GM18505 (cell line): ENCODE data around the gene INTS15.
"Not testable (repeated sequence)": the region's sequence is repeated elsewhere in the genome, so short reads cannot be mapped to it uniquely, and the experiment has no call there.

Source experiments
- ATAC-seq: cut with Tn5 transposase; IDR thresholded peaks from one replicate; pipeline ENCODE4 v1.9.1; 2021; ENCODE audit not compliant: unreplicated experiment
- POLR2A ChIP-seq: IDR thresholded peaks from 4 replicates; pipeline ENCODE4 v1.6.1; 2011; ENCODE audit warnings: borderline replicate concordance; ENCODE audit not compliant: insufficient read depth, insufficient read length; ENCODE audit errors: extremely low read depth

INTS15 gene

DNA sequence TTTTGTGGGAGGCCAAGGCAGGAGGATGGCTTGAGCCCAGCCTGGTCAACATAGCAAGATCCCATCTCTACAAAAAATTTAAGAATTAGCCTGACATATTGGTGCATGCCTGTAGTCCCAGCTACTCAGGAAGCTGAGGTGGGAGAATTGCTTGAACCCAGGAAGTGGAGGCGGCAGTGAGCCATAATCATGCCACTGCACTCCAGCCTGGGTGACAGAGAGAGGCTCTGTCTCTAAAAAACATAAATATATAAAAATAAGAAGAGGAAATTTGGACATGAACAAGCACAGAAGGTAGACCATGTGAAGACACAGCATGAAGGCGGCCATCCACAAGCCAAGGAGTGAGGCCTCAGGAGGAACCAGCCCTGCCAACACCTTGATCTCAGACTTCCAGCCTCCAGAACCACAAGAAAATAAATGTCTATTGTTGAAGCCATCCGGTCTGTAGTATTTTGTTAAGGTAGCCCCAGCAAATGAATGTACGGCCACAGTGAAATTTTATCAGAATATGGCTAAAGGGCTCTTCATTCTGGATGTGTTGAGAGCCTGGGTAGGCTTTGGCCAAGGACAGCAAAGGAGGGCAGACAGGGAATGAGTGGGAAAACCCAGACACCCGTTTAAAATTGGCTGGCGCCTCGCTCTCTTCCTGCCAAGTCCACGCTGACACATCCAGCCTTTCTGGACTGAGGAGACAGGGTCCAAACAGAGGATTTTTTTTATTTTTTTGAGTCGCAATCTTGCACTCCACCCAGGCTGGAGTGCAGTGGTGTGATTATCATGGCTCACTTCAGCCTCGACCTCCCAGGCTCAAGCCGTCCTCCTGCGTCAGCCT lies 25.7 kb upstream of the INTS15 start:
- no peak for TF ChIP-seq POLR2A
- ATAC-seq, result no peak

DNA sequence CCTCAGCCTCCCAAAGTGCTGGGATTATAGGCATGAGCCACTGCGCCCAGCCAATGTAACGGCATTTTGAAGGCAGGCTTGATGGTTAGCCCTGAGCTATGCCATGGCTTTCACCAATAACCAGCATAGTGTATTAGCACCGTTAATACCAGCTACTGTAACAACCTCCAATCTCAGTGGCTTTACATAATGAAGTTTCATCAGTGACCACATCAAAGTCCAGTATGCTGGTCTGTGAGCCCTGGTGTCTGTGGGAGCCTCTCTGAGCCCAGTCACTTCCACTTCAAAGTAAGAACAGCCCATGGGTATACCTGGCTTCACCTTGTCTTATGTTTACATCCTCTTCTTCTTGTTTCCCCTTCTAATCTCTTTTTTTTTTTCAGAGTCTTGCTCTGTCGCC lies 24.2 kb upstream of the INTS15 start:
- no peak for ATAC-seq
- no peak for TF ChIP-seq POLR2A

DNA sequence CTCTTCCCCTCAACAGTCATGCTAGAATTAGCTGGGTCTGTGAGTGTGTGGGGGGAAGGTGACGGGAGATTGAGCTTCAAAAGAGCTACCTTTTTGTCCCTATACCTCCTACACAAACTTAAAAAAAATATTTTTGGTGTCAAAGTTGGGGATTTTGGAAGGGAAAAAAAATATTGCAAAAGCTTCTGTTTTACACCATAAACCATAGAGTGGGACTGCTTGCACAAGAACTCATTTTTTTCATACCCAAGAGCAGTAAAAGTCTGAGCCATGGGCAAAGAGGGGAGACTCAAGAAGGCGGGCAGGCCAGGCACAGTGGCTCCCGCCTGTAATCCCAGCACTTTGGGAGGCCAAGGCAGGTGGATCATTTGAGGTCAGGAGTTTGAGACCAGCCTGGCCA lies 21.9 kb upstream of the INTS15 start:
- no peak for ATAC-seq
- no peak for TF ChIP-seq POLR2A

DNA sequence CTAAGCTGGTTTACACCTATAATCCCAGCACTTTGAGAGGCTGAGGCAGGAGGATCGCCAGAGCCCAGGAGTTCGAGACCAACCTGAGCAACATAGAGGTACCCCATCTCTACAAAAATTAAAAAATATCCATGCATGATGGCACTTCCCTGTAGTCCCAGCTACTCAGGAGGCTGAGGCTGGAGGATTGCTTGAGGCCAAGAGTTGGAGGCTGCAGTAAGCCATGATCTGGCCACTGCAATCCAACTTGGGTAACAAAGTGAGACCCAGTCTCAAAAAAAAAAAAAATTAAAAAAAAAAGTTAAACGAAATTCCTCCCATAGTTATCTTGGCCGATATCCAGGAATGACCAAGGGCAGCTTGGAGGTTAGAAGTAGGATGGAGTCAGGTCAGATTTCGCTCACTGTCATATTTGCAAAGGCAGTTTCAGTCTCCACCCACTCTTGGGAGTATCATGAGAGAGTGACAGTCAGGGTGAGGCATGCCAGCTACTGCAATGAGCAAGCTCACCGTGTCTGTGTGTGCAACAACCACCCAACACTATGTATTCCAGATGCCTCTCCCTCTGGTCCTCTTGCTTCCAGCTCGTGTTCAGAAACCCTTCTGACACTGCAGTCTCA lies 18.6 kb upstream of the INTS15 start:
- TF ChIP-seq POLR2A, result no peak
- ATAC-seq, result no peak

DNA sequence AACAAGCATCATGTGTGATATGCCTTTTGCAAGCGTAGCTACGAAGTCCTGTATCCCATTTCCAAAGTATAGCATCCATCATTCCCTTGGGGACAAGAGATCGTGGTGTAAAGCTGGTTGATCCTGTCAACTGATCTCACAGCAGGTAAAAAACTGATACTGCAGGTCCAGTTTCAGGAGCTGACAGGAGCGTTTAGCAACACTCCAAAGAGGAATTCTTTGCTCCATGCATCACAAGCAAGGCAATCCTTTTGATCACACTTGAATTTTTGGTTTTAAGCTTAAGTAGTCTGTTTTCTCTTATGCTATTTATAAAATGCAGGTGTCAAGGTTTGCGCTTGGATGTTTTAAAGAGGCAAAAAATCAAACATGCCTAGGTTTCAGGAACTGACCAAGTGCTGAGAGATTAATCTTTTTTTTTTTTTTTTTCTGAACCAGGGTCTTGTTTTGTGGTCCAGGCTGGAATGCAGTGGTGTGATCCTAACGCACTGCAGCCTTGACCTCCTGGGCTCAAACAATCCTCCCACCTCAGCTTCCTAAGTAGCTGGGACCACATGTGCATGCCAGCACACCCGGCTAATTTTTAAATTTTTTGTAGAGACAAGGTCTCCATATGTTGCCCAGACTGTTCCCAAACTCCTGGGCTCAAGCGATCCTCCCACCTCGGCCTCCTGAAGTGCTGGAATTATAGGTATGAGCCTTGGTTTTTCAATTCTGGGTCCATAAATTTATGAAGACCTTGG lies 14.4 kb upstream of the INTS15 start:
- no peak for TF ChIP-seq POLR2A
- no peak for ATAC-seq

DNA sequence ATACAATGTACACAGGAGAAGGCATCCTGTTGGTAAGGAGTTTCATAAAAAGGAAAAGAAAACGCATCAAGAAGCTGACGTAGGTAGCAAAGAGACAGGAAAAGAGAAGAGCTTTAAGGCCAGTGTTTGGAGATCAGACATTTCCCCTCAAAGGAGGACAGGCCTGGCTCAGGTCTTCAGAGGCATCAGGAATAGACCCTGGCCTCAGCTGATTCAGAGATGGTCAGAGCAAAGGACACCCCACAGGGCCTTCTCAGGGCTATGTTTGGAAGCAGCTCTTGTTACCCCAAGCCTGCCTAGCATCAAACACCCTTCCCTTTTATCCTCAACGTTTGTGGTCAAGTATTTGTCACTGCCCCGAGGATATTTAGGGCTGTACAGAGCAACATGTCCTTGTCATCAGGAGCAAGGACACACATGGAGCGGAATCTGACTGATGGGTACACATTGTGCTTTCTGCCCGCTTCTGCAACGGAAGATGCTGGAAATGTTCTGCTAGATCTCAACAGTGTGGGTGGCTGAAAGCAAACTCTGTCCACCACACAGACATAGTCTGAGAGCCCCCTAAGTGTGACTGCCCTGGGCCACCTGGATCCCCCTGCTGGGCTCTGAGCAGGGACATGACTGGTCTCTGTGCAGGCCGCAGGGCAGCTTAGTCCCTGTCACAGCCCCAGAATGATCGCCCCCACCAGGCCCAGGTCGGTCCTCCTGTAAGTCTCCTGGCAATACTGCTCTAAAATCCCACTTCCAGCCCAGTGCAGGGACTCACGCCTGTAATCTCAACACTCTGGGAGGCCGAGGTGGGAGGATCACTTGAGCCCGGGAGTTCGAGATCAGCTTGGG lies 13.6 kb upstream of the INTS15 start:
- TF ChIP-seq POLR2A, result no peak
- ATAC-seq, result no peak

DNA sequence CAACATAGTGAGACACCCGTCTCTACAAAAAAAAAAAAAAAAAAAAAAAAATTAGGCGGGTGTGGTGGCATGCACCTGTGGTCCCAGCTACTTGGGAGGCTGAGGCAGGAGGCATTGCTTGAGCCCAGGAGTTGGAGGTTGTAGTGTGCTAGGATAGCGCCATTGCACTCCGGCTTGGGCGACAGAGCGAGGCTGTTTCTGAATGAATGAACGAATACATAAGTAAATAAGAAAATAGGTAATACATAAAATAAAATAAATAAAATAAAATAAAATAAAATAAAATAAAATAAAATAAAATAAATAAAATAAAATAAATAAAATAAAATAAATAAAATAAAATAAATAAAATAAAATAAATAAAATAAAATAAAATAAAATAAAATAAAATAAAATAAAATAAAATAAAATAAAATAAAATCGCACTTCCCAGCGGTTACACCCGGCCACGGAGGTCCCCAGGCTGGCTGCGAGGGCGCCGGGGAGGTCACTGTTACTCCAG lies 12.9 kb upstream of the INTS15 start:
- ATAC-seq, result not testable (repeated sequence)

DNA sequence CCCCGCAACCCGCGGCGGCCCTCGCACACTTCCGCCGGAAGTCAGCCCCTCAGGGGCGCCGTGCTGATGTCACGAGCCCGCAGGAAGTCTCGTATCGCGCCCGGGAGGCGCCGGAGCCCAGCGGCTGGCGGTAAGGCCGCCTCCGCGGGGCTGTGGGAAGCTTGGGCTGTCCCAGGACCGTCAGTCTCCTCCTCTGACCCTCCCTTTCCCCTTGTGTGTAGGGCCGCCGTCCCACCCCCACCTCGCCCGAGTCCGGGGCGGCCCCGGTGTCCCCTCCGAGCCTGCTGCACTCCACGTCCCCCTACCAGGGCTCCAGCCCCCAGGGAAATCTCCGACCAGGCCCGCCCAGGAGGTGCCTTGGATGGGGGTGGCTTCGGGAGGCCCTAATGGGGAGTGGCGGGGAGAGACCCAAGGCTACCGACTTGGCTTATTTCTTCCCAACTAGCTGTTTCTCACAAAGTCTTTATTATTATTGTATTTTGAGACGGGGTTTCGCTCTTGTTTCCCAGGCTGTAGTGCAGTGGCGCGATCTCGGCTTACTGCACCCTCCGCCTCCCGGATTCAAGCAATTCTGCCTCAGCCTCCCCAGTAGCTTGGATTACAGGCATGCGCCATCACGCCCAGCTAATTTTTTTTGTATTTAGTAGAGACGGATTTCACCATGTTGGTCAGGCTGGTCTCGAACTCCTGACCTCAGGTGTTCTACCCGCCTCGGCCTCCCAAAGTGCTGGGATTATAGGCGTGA lies 12.3 kb upstream of the INTS15 start, which contains the start of gene ZDHHC4:
Gene ZDHHC4, plus strand, starts transcription at position 86 of the 745 bp plus-strand sequence. CDS start 3,108 bp downstream, outside the sequence.
- ATAC-seq, result peak; percentile 95
- TF ChIP-seq POLR2A, result peak; percentile 96

DNA sequence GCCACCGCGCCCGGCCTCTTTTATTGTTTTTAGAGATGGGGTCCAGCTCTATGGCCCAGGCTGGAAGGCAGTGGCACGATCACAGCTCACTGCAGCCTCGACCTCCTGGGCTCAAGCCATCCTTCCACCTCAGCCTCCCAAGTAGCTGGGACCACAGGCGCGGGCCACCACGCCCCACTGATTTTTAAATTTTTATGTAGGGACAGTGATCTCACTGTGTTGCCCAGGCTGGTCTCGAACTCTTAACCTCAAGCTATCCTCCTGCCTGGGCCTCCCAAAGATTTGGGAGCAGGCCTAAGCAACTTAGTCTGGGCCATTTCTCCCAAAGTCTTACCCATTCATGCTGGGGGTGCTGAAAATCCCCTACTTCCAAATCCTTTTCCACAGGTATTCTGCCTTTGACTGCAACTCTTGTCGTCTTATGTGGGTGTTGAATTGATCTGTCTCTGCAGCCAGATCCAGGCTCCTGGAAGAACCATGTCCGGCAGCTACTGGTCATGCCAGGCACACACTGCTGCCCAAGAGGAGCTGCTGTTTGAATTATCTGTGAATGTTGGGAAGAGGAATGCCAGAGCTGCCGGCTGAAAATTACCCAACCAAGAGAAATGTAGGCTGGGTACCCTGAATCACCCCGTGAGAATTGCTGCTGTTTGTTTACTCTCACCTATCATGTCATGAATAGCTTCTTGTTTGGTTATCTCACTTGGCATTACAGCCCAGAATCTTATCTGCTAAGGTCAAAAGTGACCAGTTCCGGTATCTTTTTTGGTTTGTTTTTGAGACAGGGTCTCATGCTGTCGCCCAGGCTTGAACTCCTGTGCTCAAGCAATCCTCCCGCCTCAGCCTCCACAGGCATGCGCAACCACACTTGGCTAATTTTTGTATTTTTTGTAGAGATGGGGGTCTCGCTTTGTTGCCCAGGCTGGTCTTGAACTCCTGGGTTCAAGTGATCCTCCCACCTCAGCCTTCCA lies 11.4 kb upstream of the INTS15 start:
- no peak for TF ChIP-seq POLR2A
- ATAC-seq, result no peak

DNA sequence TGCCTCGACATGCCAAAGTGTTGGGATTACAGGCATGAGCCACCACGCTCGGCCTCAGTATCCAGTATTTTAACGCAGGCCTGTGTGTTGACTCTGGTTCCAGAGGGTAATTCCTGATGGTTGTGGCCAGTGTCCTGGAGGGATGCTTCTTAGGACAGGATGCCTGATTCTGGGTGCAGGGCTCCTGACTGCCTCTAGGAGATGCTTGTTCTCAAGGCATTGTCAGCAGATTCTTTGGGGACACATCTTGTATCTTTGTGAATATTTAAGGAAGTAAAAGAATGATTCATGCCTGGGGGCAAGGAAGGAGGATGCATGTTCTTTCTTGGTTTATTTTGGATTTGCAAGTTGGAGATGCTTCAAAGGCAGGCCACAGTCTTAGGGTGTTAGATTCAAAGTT lies 10.4 kb upstream of the INTS15 start:
- no peak for TF ChIP-seq POLR2A
- no peak for ATAC-seq

DNA sequence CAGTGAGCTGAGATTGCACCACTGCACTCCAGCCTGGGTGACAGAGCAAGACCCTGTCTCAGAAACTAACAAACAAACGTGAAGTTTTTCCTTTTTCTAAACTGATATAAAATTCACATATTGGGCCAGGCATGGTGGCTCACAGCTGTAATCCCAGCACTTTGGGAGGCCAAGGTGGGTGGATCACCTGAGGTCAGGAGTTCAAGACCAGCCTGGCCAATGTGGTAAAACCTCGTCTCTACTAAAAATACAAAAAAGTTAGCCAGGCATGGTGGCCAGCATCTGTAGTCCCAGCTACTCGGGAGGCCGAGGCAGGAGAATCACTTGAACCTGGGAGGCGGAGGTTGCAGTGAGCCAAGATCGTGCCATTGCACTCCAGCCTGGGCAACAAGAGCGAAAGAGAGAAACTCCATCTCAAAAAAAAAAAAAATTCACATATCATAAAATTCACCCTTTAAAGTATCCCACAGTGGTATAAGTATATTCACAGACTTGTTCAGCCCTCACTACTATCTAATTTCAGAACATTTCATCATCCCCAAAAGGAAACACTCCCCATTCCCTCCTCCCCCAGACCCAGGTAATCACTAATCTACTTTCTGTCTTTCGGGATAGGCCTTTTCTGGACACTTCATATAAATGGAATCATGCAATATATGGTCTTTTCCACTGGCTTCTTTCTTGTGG lies 3.9 kb upstream of the INTS15 start:
- ATAC-seq, result not testable (repeated sequence)
